ENCODE results near the gene OR10H1.
"Not testable (repeated sequence)": the region's sequence is repeated elsewhere in the genome, so short reads cannot be mapped to it uniquely, and the experiment has no call there.

The OR10H1 gene

GRCh38 chr19:15774159-15774558, 41.3 kb downstream of the OR10H1 start:
- DNase-seq (ENCODE audit: low spot score) = not testable (repeated sequence)

GRCh38 chr19:15769586-15769985, 45.9 kb downstream of the OR10H1 start:
- DNase-seq (ENCODE audit: low spot score) = no peak

GRCh38 chr19:15759962-15760565, 55.4 kb downstream of the OR10H1 start:
- DNase-seq (ENCODE audit: low spot score) = peak; percentile 12

DNA sequence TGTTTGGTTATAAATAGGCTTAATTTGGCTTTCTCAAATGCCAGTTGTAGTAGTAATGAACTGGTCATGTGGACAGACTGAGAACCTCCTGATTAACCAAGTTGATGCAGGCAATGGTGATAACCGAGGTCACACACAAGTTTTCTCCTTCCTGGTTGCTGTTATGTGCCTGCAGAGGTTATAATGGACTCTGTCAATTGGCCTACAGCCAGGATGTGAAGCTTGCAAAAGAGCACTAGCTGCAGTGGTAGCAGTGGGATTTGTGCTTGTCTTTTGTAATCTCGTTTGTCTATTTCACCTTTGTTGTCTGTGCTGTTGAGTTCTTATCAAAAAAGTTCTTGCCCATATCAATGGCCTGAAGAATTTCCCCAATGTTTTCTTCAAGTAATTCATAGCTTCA, 57.1 kb downstream of the OR10H1 start:
- DNase-seq (ENCODE audit: low spot score) = no peak

Data from hematopoietic multipotent progenitor cell treated with erythropoietin and hydrocortisone succinate and interleukin-3 and kit ligand, for 15 days (in vitro differentiated cells).